Panc1 (cell line): ENCODE measurements around the gene INPP4A. TPM values are rescaled to one million over a fixed set of nuclear protein-coding genes. Genes with fewer than 3 reads are reported as not detected.
A peak's percentile ranks its signal among the peaks of the same experiment; 100 is the strongest.

Source experiments
- ATAC-seq: fragments of 200-7000 bp; cut with Tn5 transposase; 2 replicates; pipeline ENCODE4 v1.9.1; 2020; ENCODE audit warnings: mild to moderate bottlenecking, moderate library complexity
- BruUV-seq: library from RNA; stranded (reverse); fragments of 400-500 nt; replicated peaks from 2 replicates; lab custom pipeline; 2021; lab: Mats Ljungman, UMichigan
- CTCF ChIA-PET: fragments of 300-600 bp; sonication (Branson Sonifier 250); formaldehyde crosslinking; loops from one replicate; lab custom pipeline; 2022; ENCODE audit warnings: antibody characterized with exemption; lab: Charles Lee
- POLR2A ChIA-PET: fragments of 300-600 bp; sonication (Branson Sonifier 250); formaldehyde crosslinking; loops from one replicate; lab custom pipeline; 2022; ENCODE audit warnings: antibody characterized with exemption; lab: Charles Lee
- DNase-seq: peaks from one replicate; pipeline ENCODE4 v3.0.0-alpha.2; 2010; ENCODE audit warnings: low read depth, low spot score
- H3K27ac ChIP-seq: 2 replicates; pipeline ENCODE4 v1.5.1; 2011; ENCODE audit warnings: mild to moderate bottlenecking, low read length, inconsistent platforms
- H3K27me3 ChIP-seq: fragments of 200-500 bp; sonication (Bioruptor generic); 2 replicates; pipeline ENCODE4 v1.6.0; 2014; ENCODE audit warnings: low read length, inconsistent platforms; ENCODE audit not compliant: control insufficient read depth, insufficient read depth
- H3K36me3 ChIP-seq: fragments of 200-500 bp; sonication (Bioruptor generic); 2 replicates; pipeline ENCODE4 v1.5.1; 2014; ENCODE audit warnings: inconsistent platforms, mild to moderate bottlenecking, low read length, moderate library complexity; ENCODE audit not compliant: control insufficient read depth, insufficient read depth
- H3K4me1 ChIP-seq: 2 replicates; pipeline ENCODE4 v1.5.1; 2011; ENCODE audit warnings: inconsistent platforms, mild to moderate bottlenecking, low read length, moderate library complexity; ENCODE audit not compliant: control insufficient read depth, insufficient read depth
- H3K4me3 ChIP-seq, 2 experiments: 2 replicates each; pipeline ENCODE4 v1.5.1; 2011 to 2012; ENCODE audit warnings: low read depth in 2 of 2, low read length in 2 of 2, mild to moderate bottlenecking in 2 of 2, inconsistent platforms in 1 of 2, moderate library complexity in 1 of 2
- H3K9me3 ChIP-seq: fragments of 200-500 bp; sonication (Bioruptor generic); 2 replicates; pipeline ENCODE4 v1.5.1; 2014; ENCODE audit warnings: low read depth, mild to moderate bottlenecking, inconsistent platforms, low read length, moderate library complexity; ENCODE audit not compliant: control insufficient read depth, insufficient read depth
- CTCF ChIP-seq: fragments of 450-650 bp; IDR thresholded peaks from 2 replicates; pipeline ENCODE4 v1.5.1; 2017; ENCODE audit warnings: mild to moderate bottlenecking
- POLR2AphosphoS5 ChIP-seq: IDR thresholded peaks from 2 replicates; pipeline ENCODE4 v1.6.1; 2012; ENCODE audit warnings: mild to moderate bottlenecking, low read depth, low read length, moderate library complexity
- REST ChIP-seq, 2 experiments: IDR thresholded peaks; 2 replicates each; pipeline ENCODE4 v1.6.1; 2011 to 2012; ENCODE audit warnings: low read depth in 2 of 2, control low read depth in 1 of 2, low read length in 1 of 2, mild to moderate bottlenecking in 1 of 2, moderate library complexity in 1 of 2; ENCODE audit not compliant: insufficient read depth in 1 of 2
- SIN3A ChIP-seq: IDR thresholded peaks from 2 replicates; pipeline ENCODE4 v1.6.1; 2012; ENCODE audit warnings: low read depth, mild to moderate bottlenecking, low read length, moderate library complexity, borderline replicate concordance; ENCODE audit not compliant: insufficient read depth
- TCF7L2 ChIP-seq: IDR thresholded peaks from 2 replicates; pipeline ENCODE4 v1.6.1; 2011; ENCODE audit warnings: mild to moderate bottlenecking, low read depth, low read length, inconsistent platforms
- in situ Hi-C: cut with HindIII; loops from 2 replicates; pipeline ENCODE4 v1.10.0; 2016; ENCODE audit warnings: low sequenced_read_pairs, low pct_unique_long_range_greater_than_20kb
- intact Hi-C: fragments of 100-400 bp; cut with micrococcal nuclease; formaldehyde crosslinking; loops from one replicate; pipeline ENCODE4 v1.10.0; 2022; ENCODE audit not compliant: unreplicated experiment
- total RNA-seq: library from RNA; stranded (reverse); gene quantifications from one replicate; pipeline ENCODE4 v1.2.1, GENCODE V29; 2021; ENCODE audit not compliant: unreplicated experiment

The INPP4A gene
- total RNA-seq, 1 experiment from 2014 or later, result 22.9 TPM

- no peaks in the 10 kb centered on the region for H3K27me3 ChIP-seq
- POLR2A ChIA-PET, result no interaction called here
- no peaks in the 10 kb centered on the region for H3K36me3 ChIP-seq
- peaks cover 5% of the 10 kb centered on the region for H3K4me1 ChIP-seq
- no peaks in the 10 kb centered on the region for H3K9me3 ChIP-seq
- TF ChIP-seq TCF7L2 (no peak), REST (IDR thresholded peaks at IDR 0.05; ENCODE audit: insufficient read depth in 1 of 2, low read depth in 2 of 2, low read length in 1 of 2) (no peak), CTCF (no peak), SIN3A (no peak)
- peak; percentile 26; the same call in 1 of the 2 replicates for ATAC-seq
- H3K27ac ChIP-seq, result no peak overlapping the region
- BruUV-seq, result no TSS peak
- no peak overlapping the region for H3K4me3 ChIP-seq
- in situ Hi-C loops, result no loop called here
- no peak for DNase-seq
- intact Hi-C loops, result no loop called here
- CTCF ChIA-PET, result no interaction called here
Observed at GRCh38 chr2:98454500-98455235, 10.0 kb downstream of the INPP4A start.

- intact Hi-C loops, result no loop called here
- Histone ChIP-seq H3K4me3 (no peak overlapping the region), H3K4me1 (peaks cover 5% of the 10 kb centered on the region), H3K27ac (no peak overlapping the region), H3K9me3 (no peaks in the 10 kb centered on the region), H3K27me3 (no peaks in the 10 kb centered on the region), H3K36me3 (no peaks in the 10 kb centered on the region)
- POLR2A ChIA-PET, result no interaction called here
- in situ Hi-C loops, result no loop called here
- DNase-seq (no peak), ATAC-seq (no peak)
- CTCF ChIA-PET, result no interaction called here
- BruUV-seq, result no TSS peak
- TF ChIP-seq CTCF, result no peak
- TF ChIP-seq REST (IDR thresholded peaks at IDR 0.05; ENCODE audit: insufficient read depth in 1 of 2, low read depth in 2 of 2, low read length in 1 of 2), result no peak
- TF ChIP-seq POLR2AphosphoS5, result no peak
- no peak for TF ChIP-seq SIN3A
- no peak for TF ChIP-seq TCF7L2
Observed at GRCh38 chr2:98455494-98455976, 10.9 kb downstream of the INPP4A start.
